ENCODE results near the gene ARHGAP12.

Gene ARHGAP12

DNA sequence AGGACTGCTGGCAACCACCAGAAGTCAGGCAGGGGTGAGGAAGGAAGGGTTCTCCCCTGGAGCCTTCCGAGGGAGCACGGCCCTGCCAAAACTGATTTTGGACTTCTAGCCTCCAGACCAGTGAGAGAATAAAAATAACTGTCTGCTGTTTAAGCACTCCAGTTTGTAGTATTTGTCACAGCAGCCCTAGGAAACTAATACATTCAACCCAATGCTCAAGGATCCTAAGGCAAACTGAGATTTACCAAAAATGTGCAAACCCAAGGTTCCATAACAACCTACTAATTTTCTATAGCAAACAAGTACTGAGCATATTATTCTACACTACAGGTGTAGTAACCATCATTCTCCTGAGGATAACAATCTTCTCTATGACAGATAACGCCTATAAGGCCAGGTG, 18.6 kb downstream of the ARHGAP12 start:
- TF ChIP-seq, protein P1, sequence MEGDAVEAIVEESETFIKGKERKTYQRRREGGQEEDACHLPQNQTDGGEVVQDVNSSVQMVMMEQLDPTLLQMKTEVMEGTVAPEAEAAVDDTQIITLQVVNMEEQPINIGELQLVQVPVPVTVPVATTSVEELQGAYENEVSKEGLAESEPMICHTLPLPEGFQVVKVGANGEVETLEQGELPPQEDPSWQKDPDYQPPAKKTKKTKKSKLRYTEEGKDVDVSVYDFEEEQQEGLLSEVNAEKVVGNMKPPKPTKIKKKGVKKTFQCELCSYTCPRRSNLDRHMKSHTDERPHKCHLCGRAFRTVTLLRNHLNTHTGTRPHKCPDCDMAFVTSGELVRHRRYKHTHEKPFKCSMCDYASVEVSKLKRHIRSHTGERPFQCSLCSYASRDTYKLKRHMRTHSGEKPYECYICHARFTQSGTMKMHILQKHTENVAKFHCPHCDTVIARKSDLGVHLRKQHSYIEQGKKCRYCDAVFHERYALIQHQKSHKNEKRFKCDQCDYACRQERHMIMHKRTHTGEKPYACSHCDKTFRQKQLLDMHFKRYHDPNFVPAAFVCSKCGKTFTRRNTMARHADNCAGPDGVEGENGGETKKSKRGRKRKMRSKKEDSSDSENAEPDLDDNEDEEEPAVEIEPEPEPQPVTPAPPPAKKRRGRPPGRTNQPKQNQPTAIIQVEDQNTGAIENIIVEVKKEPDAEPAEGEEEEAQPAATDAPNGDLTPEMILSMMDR (conservative IDR thresholded peaks at IDR 0.05; ENCODE audit: low read length) = no peak
- TF ChIP-seq EZH2phosphoT487 (IDR thresholded peaks at IDR 0.05; ENCODE audit: borderline replicate concordance) = no peak
- Histone ChIP-seq H3K4me1 (ENCODE audit: insufficient read depth, low read length, poor library complexity, severe bottlenecking) (peaks cover 19% of the 10 kb centered on the region), H3K9ac (ENCODE audit: low read depth, low read length, poor library complexity, severe bottlenecking) (no peak overlapping the region), H3K4me3 (ENCODE audit: low read length, poor library complexity, severe bottlenecking) (no peak overlapping the region), H3K36me3 (ENCODE audit: insufficient read depth, low read length) (peaks cover 28% of the 10 kb centered on the region), H4K20me1 (ENCODE audit: insufficient read depth, low read length, poor library complexity, severe bottlenecking) (peaks cover 4% of the 10 kb centered on the region), H3K79me2 (ENCODE audit: insufficient read depth, low read length) (peaks cover 64% of the 10 kb centered on the region), H3K4me2 (ENCODE audit: low read depth, low read length, poor library complexity, severe bottlenecking) (no peak overlapping the region), H3K27me3 (ENCODE audit: insufficient read depth, low read length, poor library complexity, severe bottlenecking) (no peaks in the 10 kb centered on the region), H2AFZ (ENCODE audit: low read length) (no peak overlapping the region), H3F3A (ENCODE audit: low read depth) (no peaks in the 10 kb centered on the region), H3K9me3 (ENCODE audit: insufficient read depth, low read depth, low read length) (no peaks in the 10 kb centered on the region), H3K9me2 (replicated peaks; ENCODE audit: low read depth, low read length) (no peaks in the 10 kb centered on the region)

DNA sequence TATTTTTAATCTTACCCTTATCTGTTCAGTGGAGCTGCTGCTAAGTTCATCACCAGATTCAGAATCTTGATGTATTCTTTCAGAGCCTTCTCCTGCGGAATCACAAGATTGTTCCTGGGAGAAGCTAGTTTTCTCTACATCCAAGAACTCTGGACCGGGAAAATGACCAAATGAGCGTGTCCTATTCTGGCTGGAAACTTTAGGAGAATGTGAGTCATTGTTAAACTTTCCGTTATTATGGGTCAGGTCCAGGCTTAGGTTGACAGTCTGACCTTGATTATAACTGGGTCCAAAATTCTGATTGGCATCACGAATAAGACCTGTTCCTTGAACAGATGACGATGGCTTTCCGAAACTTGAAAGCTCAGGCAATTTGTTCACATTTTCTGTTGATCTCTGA, 20.5 kb downstream of the ARHGAP12 start:
- Histone ChIP-seq H3K9ac (ENCODE audit: low read depth, low read length, poor library complexity, severe bottlenecking) (no peak overlapping the region), H3K27me3 (ENCODE audit: insufficient read depth, low read length, poor library complexity, severe bottlenecking) (no peaks in the 10 kb centered on the region), H3K4me3 (ENCODE audit: low read length, poor library complexity, severe bottlenecking) (no peak overlapping the region), H3K79me2 (ENCODE audit: insufficient read depth, low read length) (peaks cover 64% of the 10 kb centered on the region), H3K9me2 (replicated peaks; ENCODE audit: low read depth, low read length) (no peaks in the 10 kb centered on the region), H3K4me2 (ENCODE audit: low read depth, low read length, poor library complexity, severe bottlenecking) (no peak overlapping the region), H3K9me3 (ENCODE audit: insufficient read depth, low read depth, low read length) (no peaks in the 10 kb centered on the region), H3K36me3 (ENCODE audit: insufficient read depth, low read length) (peaks cover 34% of the 10 kb centered on the region), H3F3A (ENCODE audit: low read depth) (no peaks in the 10 kb centered on the region), H3K4me1 (ENCODE audit: insufficient read depth, low read length, poor library complexity, severe bottlenecking) (peaks cover 13% of the 10 kb centered on the region), H2AFZ (ENCODE audit: low read length) (no peak overlapping the region), H4K20me1 (ENCODE audit: insufficient read depth, low read length, poor library complexity, severe bottlenecking) (peaks cover 8% of the 10 kb centered on the region)
- TF ChIP-seq, protein P1 (conservative IDR thresholded peaks at IDR 0.05; ENCODE audit: low read length) = no peak
- no peak for TF ChIP-seq EZH2phosphoT487 (IDR thresholded peaks at IDR 0.05; ENCODE audit: borderline replicate concordance)

DNA sequence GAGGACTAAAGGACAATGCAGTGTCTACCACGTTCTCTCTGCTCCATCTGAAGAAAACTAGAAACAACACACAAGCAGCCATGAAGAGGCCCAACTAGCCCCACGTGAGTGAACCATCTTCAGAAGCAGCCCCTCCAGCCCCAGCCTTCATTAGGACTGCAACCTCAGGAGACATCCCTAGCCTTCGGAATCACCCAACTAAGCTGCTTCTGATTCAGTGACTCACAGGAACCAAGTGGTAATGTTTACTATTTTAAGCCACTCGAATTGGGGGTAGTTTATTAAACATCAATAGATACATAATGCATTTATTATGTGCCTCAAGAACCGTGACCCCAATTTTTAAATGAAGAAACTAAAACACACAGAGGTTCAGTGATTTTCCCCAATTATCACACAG, 22.6 kb downstream of the ARHGAP12 start:
- H3K9me3 ChIP-seq (ENCODE audit: insufficient read depth, low read depth, low read length) = no peaks in the 10 kb centered on the region
- no peak overlapping the region for H3K4me3 ChIP-seq (ENCODE audit: low read length, poor library complexity, severe bottlenecking)
- H2AFZ ChIP-seq (ENCODE audit: low read length) = no peak overlapping the region
- H3K4me1 ChIP-seq (ENCODE audit: insufficient read depth, low read length, poor library complexity, severe bottlenecking) = peaks cover 9% of the 10 kb centered on the region
- H3K9me2 ChIP-seq (replicated peaks; ENCODE audit: low read depth, low read length) = no peaks in the 10 kb centered on the region
- H3K79me2 ChIP-seq (ENCODE audit: insufficient read depth, low read length) = peaks cover 60% of the 10 kb centered on the region; the same call in 1 of the 2 replicates
- no peak overlapping the region for H3K4me2 ChIP-seq (ENCODE audit: low read depth, low read length, poor library complexity, severe bottlenecking)
- H3K9ac ChIP-seq (ENCODE audit: low read depth, low read length, poor library complexity, severe bottlenecking) = no peak overlapping the region
- H3K36me3 ChIP-seq (ENCODE audit: insufficient read depth, low read length) = peaks cover 41% of the 10 kb centered on the region
- H3K27me3 ChIP-seq (ENCODE audit: insufficient read depth, low read length, poor library complexity, severe bottlenecking) = no peaks in the 10 kb centered on the region
- peaks cover 4% of the 10 kb centered on the region for H4K20me1 ChIP-seq (ENCODE audit: insufficient read depth, low read length, poor library complexity, severe bottlenecking)
- no peaks in the 10 kb centered on the region for H3F3A ChIP-seq (ENCODE audit: low read depth)
- TF ChIP-seq, protein P1 (conservative IDR thresholded peaks at IDR 0.05; ENCODE audit: low read length) = no peak
- no peak for TF ChIP-seq EZH2phosphoT487 (IDR thresholded peaks at IDR 0.05; ENCODE audit: borderline replicate concordance)

All from Loucy (cell line).